GM23338 (cell line): ENCODE data around the gene SMAD3. TPM values are rescaled to one million over a fixed set of nuclear protein-coding genes. Genes with fewer than 3 reads are reported as not detected.
"Not testable (repeated sequence)": the region's sequence is repeated elsewhere in the genome, so short reads cannot be mapped to it uniquely, and the experiment has no call there.

Source experiments
- ATAC-seq: fragments of 200-7000 bp; cut with Tn5 transposase; 3 replicates; pipeline ENCODE4 v1.9.1; 2020
- DNase-seq: peaks from one replicate; pipeline ENCODE4 v3.0.0-alpha.2; 2015; ENCODE audit warnings: low spot score
- H2AFZ ChIP-seq: fragments of 200-600 bp; sonication (generic); 2 replicates; pipeline ENCODE4 v1.8.0; 2016; ENCODE audit warnings: antibody characterized with exemption, mild to moderate bottlenecking, moderate library complexity
- H3F3A ChIP-seq: fragments of 200-600 bp; sonication (generic); replicated peaks from 2 replicates; pipeline ENCODE4 v1.8.0; 2017; ENCODE audit warnings: antibody characterized with exemption, mixed run types, low read depth
- H3K27ac ChIP-seq: fragments of 200-600 bp; sonication (generic); 2 replicates; pipeline ENCODE4 v1.6.1; 2016; ENCODE audit warnings: low read depth
- H3K27me3 ChIP-seq: fragments of 200-600 bp; sonication (generic); 2 replicates; pipeline ENCODE4 v1.8.0; 2016; ENCODE audit warnings: mild to moderate bottlenecking, mixed run types, moderate library complexity; ENCODE audit not compliant: insufficient read depth
- H3K36me3 ChIP-seq: fragments of 200-600 bp; sonication (generic); 2 replicates; pipeline ENCODE4 v1.8.0; 2016; ENCODE audit warnings: mild to moderate bottlenecking; ENCODE audit not compliant: insufficient read depth
- H3K4me1 ChIP-seq: fragments of 200-600 bp; sonication (generic); 2 replicates; pipeline ENCODE4 v1.8.0; 2016; ENCODE audit warnings: mild to moderate bottlenecking, moderate library complexity; ENCODE audit not compliant: insufficient read depth
- H3K4me2 ChIP-seq: fragments of 200-600 bp; sonication (generic); 2 replicates; pipeline ENCODE4 v1.7.1; 2017; ENCODE audit warnings: mixed run types
- H3K4me3 ChIP-seq: fragments of 200-600 bp; sonication (generic); 2 replicates; pipeline ENCODE4 v1.6.1; 2016; ENCODE audit warnings: mixed run types
- H3K79me2 ChIP-seq: fragments of 200-600 bp; sonication (generic); replicated peaks from 2 replicates; pipeline ENCODE4 v1.8.0; 2017; ENCODE audit warnings: mild to moderate bottlenecking; ENCODE audit not compliant: insufficient read depth
- H3K9me2 ChIP-seq: fragments of 200-600 bp; sonication (generic); 2 replicates; pipeline ENCODE4 v1.8.0; 2017; ENCODE audit not compliant: insufficient read depth
- H4K20me1 ChIP-seq: fragments of 200-600 bp; sonication (generic); replicated peaks from 2 replicates; pipeline ENCODE4 v1.8.0; 2017; ENCODE audit warnings: mild to moderate bottlenecking; ENCODE audit not compliant: insufficient read depth
- H3K27ac Mint-ChIP-seq: 2 replicates; pipeline ENCODE4 v1.8.0; 2020; ENCODE audit warnings: inconsistent platforms, mild to moderate bottlenecking, moderate library complexity, mixed read lengths
- H3K27me3 Mint-ChIP-seq: 3 replicates; pipeline ENCODE4 v1.8.0; 2022; ENCODE audit warnings: low read depth, mild to moderate bottlenecking, moderate library complexity, mixed read lengths, inconsistent platforms; ENCODE audit not compliant: insufficient read depth, poor library complexity
- H3K36me3 Mint-ChIP-seq: 3 replicates; pipeline ENCODE4 v1.8.0; 2021; ENCODE audit warnings: low read depth, mild to moderate bottlenecking, inconsistent platforms, moderate library complexity, mixed read lengths
- H3K4me1 Mint-ChIP-seq: 3 replicates; pipeline ENCODE4 v1.8.0; 2020; ENCODE audit warnings: mild to moderate bottlenecking, inconsistent platforms, mixed read lengths
- H3K4me3 Mint-ChIP-seq: 3 replicates; pipeline ENCODE4 v1.8.0; 2021; ENCODE audit warnings: moderate library complexity, mild to moderate bottlenecking, inconsistent platforms, mixed read lengths
- H3K9me3 Mint-ChIP-seq: 3 replicates; pipeline ENCODE4 v1.8.0; 2020; ENCODE audit warnings: moderate library complexity, mild to moderate bottlenecking, inconsistent platforms, mixed read lengths
- CREB1 ChIP-seq: fragments of 250-450 bp; sonication (Bioruptor Pico); IDR thresholded peaks from 2 replicates; pipeline ENCODE4 v1.5.0; 2020; ENCODE audit warnings: low read depth, mild to moderate bottlenecking, moderate library complexity
- ETS1 ChIP-seq: IDR thresholded peaks from 2 replicates; pipeline ENCODE4 v1.6.1; 2016; ENCODE audit warnings: antibody characterized with exemption
- EZH2 ChIP-seq: fragments of 200-600 bp; sonication (generic); IDR thresholded peaks from one replicate; pipeline ENCODE4 v1.8.0; 2017; ENCODE audit warnings: antibody characterized with exemption, mild to moderate bottlenecking, low read depth; ENCODE audit not compliant: unreplicated experiment
- JUNB ChIP-seq: IDR thresholded peaks from one replicate; pipeline ENCODE4 v1.6.1; 2016; ENCODE audit warnings: antibody characterized with exemption; ENCODE audit not compliant: unreplicated experiment
- NANOG ChIP-seq: IDR thresholded peaks from 2 replicates; pipeline ENCODE4 v1.6.1; 2016; ENCODE audit warnings: antibody characterized with exemption, borderline replicate concordance
- POLR2AphosphoS5 ChIP-seq: IDR thresholded peaks from 2 replicates; pipeline ENCODE4 v1.6.1; 2016; ENCODE audit warnings: antibody characterized with exemption, low read depth
- STAT1 ChIP-seq: IDR thresholded peaks from one replicate; pipeline ENCODE4 v1.6.1; 2016; ENCODE audit warnings: antibody characterized with exemption; ENCODE audit not compliant: unreplicated experiment
- ZNF114 ChIP-seq: fragments of 250-450 bp; sonication (Bioruptor Pico); IDR thresholded peaks from 2 replicates; pipeline ENCODE4 v1.5.0; 2020; ENCODE audit warnings: mild to moderate bottlenecking, moderate library complexity
- ZNF331 ChIP-seq: fragments of 250-450 bp; sonication (Bioruptor Pico); IDR thresholded peaks from 2 replicates; pipeline ENCODE4 v1.5.0; 2020; ENCODE audit warnings: low read depth, mild to moderate bottlenecking, moderate library complexity
- polyA plus RNA-seq: library from polyadenylated mRNA; unstranded; fragments of >200 nt; fragmentation: Nextera tagmentation; extraction: Ambion mirVana; gene quantifications from 2 replicates; pipeline ENCODE4 v1.2.1, GENCODE V29; 2016
- total RNA-seq: library from RNA; depleted of rRNA; stranded (reverse); fragments of >200 nt; shearing (Covaris generic); gene quantifications from 2 replicates; pipeline ENCODE4 v1.2.3, GENCODE V29; 2014
- TF ChIP-seq, protein P1 (sequence below): IDR thresholded peaks from one replicate; pipeline ENCODE4 v1.6.1; 2018; ENCODE audit warnings: antibody characterized with exemption; ENCODE audit not compliant: unreplicated experiment

Gene SMAD3
- total and polyA plus RNA-seq, 2 experiments from 2014 or later: 4.9 to 11.6 TPM

DNA sequence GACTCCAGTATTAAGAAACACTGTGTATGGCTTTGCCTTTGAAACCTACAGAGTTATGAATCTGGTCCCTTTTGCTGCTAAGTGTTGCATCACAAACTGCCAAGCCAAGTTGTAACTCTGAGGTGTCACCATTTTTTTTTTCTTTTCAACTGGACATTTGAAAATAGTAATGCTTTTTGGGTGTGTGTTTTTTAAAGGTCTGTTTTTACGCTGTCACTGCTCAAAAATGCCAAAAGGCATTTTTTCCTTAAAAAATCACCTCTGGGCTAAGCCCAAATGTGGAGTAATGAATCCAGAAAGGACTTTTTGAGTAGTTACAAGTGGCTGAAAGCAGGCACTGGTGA, 9.5 kb downstream of the SMAD3 start:
- no peaks in the 10 kb centered on the region for H3F3A ChIP-seq
- H3K27me3 ChIP-seq: no peaks in the 10 kb centered on the region
- no peak overlapping the region for H2AFZ ChIP-seq
- no peak for ATAC-seq
- H3K9me2 ChIP-seq: no peaks in the 10 kb centered on the region
- no peaks in the 10 kb centered on the region for H3K36me3 ChIP-seq
- Mint-ChIP-seq H3K4me3 (no peak overlapping the region), H3K4me1 (peaks cover 40% of the 10 kb centered on the region), H3K27me3 (peaks cover 5% of the 10 kb centered on the region), H3K9me3 (no peaks in the 10 kb centered on the region), H3K36me3 (peaks cover 2% of the 10 kb centered on the region; the same call in 1 of the 3 replicates), H3K27ac (no peak overlapping the region)
- no peak overlapping the region for H3K27ac ChIP-seq
- peaks cover 58% of the 10 kb centered on the region for H3K79me2 ChIP-seq
- H3K4me3 ChIP-seq: no peak overlapping the region
- TF ChIP-seq POLR2AphosphoS5 (no peak), CREB1 (CRISPR knock-in tag) (no peak), EZH2 (no peak), ETS1 (no peak), NANOG (no peak), JUNB (no peak), ZNF114 (CRISPR knock-in tag) (no peak), STAT1 (no peak)
- no peak for DNase-seq
- H3K4me2 ChIP-seq: no peak overlapping the region
- peaks cover 3% of the 10 kb centered on the region; the same call in 1 of the 2 replicates for H4K20me1 ChIP-seq
- peaks cover 20% of the 10 kb centered on the region for H3K4me1 ChIP-seq

DNA sequence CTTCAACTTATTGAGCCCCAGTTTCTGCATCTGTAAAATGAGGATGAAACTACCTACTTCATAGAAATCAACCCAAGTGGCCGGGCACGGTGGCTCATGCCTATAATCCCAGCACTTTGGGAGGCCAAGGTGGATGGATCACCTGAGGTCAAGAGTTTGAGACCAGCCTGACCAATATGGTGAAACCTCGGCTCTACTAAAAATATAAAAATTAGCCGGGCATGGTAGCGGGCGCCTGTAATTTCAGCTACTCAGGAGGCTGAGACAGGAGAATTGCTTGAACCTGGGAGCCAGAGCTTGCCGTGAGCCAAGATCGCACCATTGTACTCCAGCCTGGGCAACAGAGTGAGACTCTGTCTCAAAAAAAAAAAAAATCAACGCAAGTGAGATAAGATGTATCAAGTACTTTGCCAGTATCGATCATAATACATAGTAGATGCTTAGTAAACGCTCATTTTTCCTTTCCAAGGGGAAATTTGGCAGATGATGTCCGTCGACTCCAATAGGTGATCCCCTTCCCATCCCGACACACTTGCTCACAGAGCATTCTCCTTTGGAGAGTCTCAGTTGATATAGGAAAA, 10.2 kb downstream of the SMAD3 start:
- not testable (repeated sequence) for H3K27ac ChIP-seq, H3K4me3 ChIP-seq, ATAC-seq, H3K27me3 Mint-ChIP-seq, H2AFZ ChIP-seq, H4K20me1 ChIP-seq, H3K9me2 ChIP-seq, H3K4me3 Mint-ChIP-seq, H3K36me3 Mint-ChIP-seq, H3K27ac Mint-ChIP-seq, DNase-seq, H3K36me3 ChIP-seq, H3F3A ChIP-seq, H3K27me3 ChIP-seq, H3K9me3 Mint-ChIP-seq
- Histone ChIP-seq H3K79me2 (peaks cover 57% of the 10 kb centered on the region), H3K4me2 (peak overlapping the region; percentile 57; the same call in 1 of the 2 replicates), H3K4me1 (peaks cover 20% of the 10 kb centered on the region)
- H3K4me1 Mint-ChIP-seq: peaks cover 33% of the 10 kb centered on the region

DNA sequence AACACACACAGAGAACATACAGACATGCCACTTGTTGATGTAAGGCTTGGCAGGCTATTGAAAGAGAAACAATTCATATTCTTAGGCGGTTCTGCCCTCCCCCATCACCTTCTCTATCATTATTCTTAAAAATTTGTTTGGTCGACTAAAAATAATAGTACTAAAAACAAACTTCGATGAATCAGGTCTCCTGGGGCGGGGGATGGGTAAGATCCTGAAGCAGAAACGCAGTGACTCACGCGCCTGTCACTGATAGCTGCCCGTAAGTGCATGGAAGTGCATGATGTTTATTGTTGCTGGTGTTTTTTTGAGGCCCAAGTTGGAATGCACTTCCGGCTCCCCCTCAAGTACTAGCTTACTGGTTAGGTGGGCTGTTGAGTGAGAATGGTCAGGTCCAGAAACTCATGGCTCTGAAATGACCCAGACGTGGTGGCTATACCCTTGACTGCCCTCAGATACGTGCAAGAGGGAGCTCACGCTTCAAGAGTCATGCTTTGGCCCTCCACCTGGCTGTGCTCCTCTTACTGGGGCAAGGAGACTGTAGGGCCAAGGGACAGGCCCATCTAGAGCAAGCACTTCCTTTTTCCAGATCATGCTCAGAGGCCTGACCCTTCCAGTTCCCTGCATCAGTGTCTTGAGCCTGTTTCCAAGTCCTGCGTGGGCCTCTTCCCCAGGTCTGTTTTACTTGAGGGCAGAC, 10.9 kb downstream of the SMAD3 start:
- DNase-seq: no peak
- no peak overlapping the region for H3K4me3 ChIP-seq
- 0 out of 3 replicates have a peak, but pooled peaks cover 2% of the 10 kb centered on the region for H3K36me3 Mint-ChIP-seq
- no peak overlapping the region for H3K27ac ChIP-seq
- peaks cover 20% of the 10 kb centered on the region for H3K4me1 ChIP-seq
- no peaks in the 10 kb centered on the region for H3K27me3 ChIP-seq
- no peaks in the 10 kb centered on the region for H3K9me2 ChIP-seq
- peaks cover 56% of the 10 kb centered on the region for H3K79me2 ChIP-seq
- H3K36me3 ChIP-seq: no peaks in the 10 kb centered on the region
- H4K20me1 ChIP-seq: peaks cover 8% of the 10 kb centered on the region; the same call in 1 of the 2 replicates
- H3F3A ChIP-seq: no peaks in the 10 kb centered on the region
- H3K27ac Mint-ChIP-seq: no peak overlapping the region
- H3K9me3 Mint-ChIP-seq: no peaks in the 10 kb centered on the region
- H3K27me3 Mint-ChIP-seq: no peaks in the 10 kb centered on the region
- peak overlapping the region; percentile 57; the same call in 1 of the 2 replicates for H3K4me2 ChIP-seq
- H3K4me1 Mint-ChIP-seq: peaks cover 28% of the 10 kb centered on the region
- no peak for ATAC-seq
- H2AFZ ChIP-seq: no peak overlapping the region
- no peak overlapping the region for H3K4me3 Mint-ChIP-seq
- TF ChIP-seq ZNF331: no peak
- no peak for TF ChIP-seq CREB1 (CRISPR knock-in tag)
- TF ChIP-seq ZNF114 (CRISPR knock-in tag): no peak
- TF ChIP-seq, protein P1, sequence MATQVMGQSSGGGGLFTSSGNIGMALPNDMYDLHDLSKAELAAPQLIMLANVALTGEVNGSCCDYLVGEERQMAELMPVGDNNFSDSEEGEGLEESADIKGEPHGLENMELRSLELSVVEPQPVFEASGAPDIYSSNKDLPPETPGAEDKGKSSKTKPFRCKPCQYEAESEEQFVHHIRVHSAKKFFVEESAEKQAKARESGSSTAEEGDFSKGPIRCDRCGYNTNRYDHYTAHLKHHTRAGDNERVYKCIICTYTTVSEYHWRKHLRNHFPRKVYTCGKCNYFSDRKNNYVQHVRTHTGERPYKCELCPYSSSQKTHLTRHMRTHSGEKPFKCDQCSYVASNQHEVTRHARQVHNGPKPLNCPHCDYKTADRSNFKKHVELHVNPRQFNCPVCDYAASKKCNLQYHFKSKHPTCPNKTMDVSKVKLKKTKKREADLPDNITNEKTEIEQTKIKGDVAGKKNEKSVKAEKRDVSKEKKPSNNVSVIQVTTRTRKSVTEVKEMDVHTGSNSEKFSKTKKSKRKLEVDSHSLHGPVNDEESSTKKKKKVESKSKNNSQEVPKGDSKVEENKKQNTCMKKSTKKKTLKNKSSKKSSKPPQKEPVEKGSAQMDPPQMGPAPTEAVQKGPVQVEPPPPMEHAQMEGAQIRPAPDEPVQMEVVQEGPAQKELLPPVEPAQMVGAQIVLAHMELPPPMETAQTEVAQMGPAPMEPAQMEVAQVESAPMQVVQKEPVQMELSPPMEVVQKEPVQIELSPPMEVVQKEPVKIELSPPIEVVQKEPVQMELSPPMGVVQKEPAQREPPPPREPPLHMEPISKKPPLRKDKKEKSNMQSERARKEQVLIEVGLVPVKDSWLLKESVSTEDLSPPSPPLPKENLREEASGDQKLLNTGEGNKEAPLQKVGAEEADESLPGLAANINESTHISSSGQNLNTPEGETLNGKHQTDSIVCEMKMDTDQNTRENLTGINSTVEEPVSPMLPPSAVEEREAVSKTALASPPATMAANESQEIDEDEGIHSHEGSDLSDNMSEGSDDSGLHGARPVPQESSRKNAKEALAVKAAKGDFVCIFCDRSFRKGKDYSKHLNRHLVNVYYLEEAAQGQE: no peak
